GM08714 (cell line): Measurements from ENCODE around the gene SNRNP25.

ENCODE experiments used
- H3K4me3 ChIP-seq: fragments of 200-500 bp; sonication (Bioruptor generic); 2 replicates; pipeline ENCODE4 v1.5.1; 2014; ENCODE audit warnings: mild to moderate bottlenecking, low read length, inconsistent platforms
- ZNF274 ChIP-seq: IDR thresholded peaks from 2 replicates; pipeline ENCODE4 v1.6.1; 2012; ENCODE audit warnings: mild to moderate bottlenecking, low read depth, low read length

SNRNP25 gene

GRCh38 chr16:86483-86952 is 32.9 kb downstream of the SNRNP25 start:
- no peak for TF ChIP-seq ZNF274
- no peak overlapping the region for H3K4me3 ChIP-seq

GRCh38 chr16:88613-89012 is 35.0 kb downstream of the SNRNP25 start:
- H3K4me3 ChIP-seq: no peak overlapping the region
- no peak for TF ChIP-seq ZNF274

- TF ChIP-seq ZNF274: no peak
- no peak overlapping the region for H3K4me3 ChIP-seq
These were observed 36.0 kb downstream of the SNRNP25 start for GRCh38 chr16:89391-90302.

- TF ChIP-seq ZNF274: no peak
- no peak overlapping the region for H3K4me3 ChIP-seq
These were observed 37.9 kb downstream of the SNRNP25 start for GRCh38 chr16:91484-91883.

DNA sequence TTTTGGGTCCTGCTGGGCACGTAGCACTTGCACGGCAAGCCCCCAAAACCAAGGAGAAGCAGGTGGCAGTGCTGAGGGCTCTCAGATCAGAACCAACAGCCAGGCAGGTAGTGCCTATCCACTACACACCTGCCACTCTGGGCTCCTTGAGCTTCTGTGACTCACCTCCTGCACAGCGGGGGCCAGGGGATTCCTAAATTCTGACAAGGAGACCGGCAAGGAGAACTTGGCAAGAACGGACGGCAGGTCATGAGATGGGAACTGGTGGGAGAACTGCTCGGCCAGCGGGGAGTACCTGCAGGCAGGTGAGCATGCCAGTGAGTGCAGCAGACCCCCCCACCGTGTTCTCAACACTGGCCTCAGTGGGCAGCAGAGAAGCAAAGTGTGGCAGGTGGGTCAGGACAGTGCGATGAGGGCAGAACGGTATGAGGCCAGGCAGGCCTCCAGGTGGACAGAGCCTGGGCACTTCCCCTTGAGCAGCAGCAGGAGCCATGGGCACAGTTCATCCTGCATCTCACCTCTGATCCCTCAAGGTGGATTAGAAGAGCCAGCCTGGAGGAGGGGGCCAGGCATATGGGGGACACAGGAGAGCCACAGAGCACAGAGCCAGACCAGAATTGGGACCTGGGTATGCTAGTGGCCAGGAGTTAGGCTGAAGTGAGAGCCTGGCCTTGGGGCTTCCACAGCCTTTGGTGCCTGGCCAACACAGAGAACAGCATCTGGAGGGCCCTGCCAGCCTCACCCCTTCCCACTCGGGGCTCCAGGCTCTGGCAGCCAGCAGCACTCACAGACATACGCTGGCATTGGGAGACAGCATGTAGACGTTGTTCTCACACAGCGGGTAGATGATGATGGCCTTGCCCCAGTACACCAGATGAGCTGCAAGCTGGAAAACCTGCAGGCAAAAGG is 39.1 kb downstream of the SNRNP25 start:
- no peak for TF ChIP-seq ZNF274
- no peak overlapping the region for H3K4me3 ChIP-seq

- TF ChIP-seq ZNF274: no peak
These were observed 41.3 kb downstream of the SNRNP25 start for GRCh38 chr16:94918-95265.

GRCh38 chr16:96935-97381 is 43.3 kb downstream of the SNRNP25 start:
- no peak for TF ChIP-seq ZNF274
- no peak overlapping the region for H3K4me3 ChIP-seq

More at GRCh38 chr16:94918-95265, 41.3 kb downstream of the SNRNP25 start:
- H3K4me3 ChIP-seq: no peak overlapping the region

GRCh38 chr16:97822-98221 is 44.2 kb downstream of the SNRNP25 start:
- H3K4me3 ChIP-seq: no peak overlapping the region
- TF ChIP-seq ZNF274: no peak

DNA sequence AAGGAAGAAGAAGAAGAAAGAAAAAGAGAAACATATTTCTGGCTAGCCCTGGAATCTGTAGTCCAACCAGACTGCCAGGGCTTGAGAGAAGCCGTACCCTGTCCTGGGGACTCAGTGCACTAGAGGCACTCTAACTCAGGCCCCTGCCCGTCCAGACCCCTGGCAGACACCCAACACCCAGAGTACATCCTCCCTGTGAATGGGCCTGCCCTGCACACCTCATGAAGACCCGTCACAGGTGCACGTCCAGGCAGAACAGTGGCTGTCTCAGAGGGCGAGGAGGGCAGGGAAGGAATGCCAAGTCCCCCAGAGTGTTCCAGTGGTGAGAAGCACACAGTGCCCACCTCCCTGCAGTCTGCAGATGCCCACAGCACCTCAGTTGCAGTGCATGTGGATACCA is 47.4 kb downstream of the SNRNP25 start:
- no peak for TF ChIP-seq ZNF274
- no peak overlapping the region for H3K4me3 ChIP-seq

- H3K4me3 ChIP-seq: no peak overlapping the region
- no peak for TF ChIP-seq ZNF274
These were observed 48.0 kb downstream of the SNRNP25 start for GRCh38 chr16:101586-101985.

- TF ChIP-seq ZNF274: no peak
- no peak overlapping the region for H3K4me3 ChIP-seq
These were observed 48.6 kb downstream of the SNRNP25 start for GRCh38 chr16:102060-102855.

GRCh38 chr16:104355-104754 is 50.7 kb downstream of the SNRNP25 start:
- no peak for TF ChIP-seq ZNF274
- H3K4me3 ChIP-seq: no peak overlapping the region

DNA sequence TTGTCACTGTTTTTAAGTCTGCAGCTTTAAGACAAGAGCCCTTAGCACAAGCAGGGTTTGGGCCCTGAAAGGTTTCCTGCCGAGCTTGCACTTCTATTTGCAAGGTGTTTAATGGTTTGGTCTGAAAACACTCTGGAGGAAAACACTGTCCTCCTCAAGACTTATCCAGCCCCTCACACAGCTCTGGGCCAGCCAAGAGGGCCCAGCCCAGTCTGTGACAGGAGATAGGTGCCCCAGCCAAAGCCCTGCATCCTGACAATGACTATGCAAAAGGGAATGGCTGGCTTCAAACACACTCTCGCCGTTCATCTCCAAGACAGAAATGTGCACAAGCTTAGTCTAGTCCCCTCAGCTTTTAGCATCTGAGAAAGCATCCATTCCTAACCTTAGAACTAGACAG is 51.3 kb downstream of the SNRNP25 start:
- TF ChIP-seq ZNF274: no peak
- H3K4me3 ChIP-seq: no peak overlapping the region

GRCh38 chr16:105521-105920 is 51.9 kb downstream of the SNRNP25 start:
- no peak for TF ChIP-seq ZNF274
- H3K4me3 ChIP-seq: no peak overlapping the region
